Hepatic stellate cell (primary cell): ENCODE data around the gene PROB1.
"Not testable (repeated sequence)": the region's sequence is repeated elsewhere in the genome, so short reads cannot be mapped to it uniquely, and the experiment has no call there.

Source experiments
- DNase-seq: peaks from one replicate; pipeline ENCODE4 v3.0.0; 2011; ENCODE audit warnings: low spot score

Gene PROB1

GRCh38 chr5:139392324-139392677 is 2.6 kb downstream of the PROB1 start:
- DNase-seq, result no peak

DNA sequence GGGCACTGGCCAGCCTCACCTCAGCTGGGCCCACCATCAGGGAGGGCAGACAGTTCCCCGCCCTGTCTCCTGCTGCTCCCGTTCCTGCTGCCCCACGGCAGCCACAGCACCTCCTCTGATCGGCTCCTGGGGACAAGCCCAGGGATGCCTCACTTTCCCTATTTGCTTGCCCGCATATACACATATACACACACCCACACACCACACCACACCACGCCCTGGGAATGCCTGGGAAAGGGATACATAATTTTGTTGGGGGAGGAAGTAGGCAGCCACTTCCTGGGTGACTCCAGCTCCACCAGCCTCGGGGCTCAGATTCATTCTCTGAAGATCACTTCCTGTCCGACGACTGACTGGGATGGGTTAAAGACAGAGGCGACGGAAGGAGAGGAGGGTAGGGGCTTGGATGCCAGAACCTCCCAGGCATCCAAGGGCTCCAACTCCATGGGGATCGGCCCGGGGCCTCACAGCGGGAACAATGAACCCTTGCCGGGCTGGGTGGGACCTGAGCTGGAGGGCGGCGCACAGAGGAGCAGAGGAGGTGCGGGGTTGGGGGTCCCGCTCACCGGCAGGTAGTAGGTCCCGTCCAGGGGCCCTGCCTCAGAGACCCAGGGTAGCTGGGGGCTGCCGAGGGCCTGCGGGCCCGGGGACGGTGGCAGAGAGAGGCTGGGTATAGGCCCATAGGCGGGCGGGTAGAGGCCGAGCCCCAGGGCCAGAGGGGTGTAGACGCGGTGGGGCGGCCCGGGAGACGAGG is 3.2 kb downstream of the PROB1 start:
- DNase-seq, result no peak

GRCh38 chr5:139390639-139391569 is 4.0 kb downstream of the PROB1 start:
- DNase-seq, result no peak

- no peak for DNase-seq
Observed at GRCh38 chr5:139389701-139390638, 4.9 kb downstream of the PROB1 start, which contains the start of gene MZB1. Gene MZB1, minus strand, starts transcription at chr5:139389913. Its CDS starts 57 bp downstream, at chr5:139389856.

GRCh38 chr5:139388198-139388821 is 6.6 kb downstream of the PROB1 start:
- peak; percentile 75 for DNase-seq

GRCh38 chr5:139387611-139388197 is 7.2 kb downstream of the PROB1 start:
- no peak for DNase-seq

DNA sequence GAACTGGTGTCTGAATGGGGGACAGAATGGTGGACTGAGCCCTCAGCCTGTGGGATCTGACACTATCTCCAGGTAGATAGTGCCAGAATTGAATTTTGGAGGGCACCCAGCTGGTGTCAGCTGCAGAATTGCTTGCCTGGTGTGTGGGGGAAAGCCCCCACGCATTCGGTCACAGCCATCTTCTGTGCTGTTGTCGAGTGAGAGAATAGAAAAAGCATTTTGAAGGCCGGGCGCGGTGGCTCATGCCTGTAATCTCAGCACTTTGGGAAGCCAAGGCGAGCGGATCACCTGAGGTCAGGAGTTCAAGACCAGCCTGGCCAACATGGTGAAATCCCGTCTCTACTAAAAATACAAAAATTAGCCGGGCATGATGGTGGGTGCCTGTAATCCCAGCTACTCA is 7.9 kb downstream of the PROB1 start:
- DNase-seq, result not testable (repeated sequence)

GRCh38 chr5:139386050-139386438 is 8.9 kb downstream of the PROB1 start:
- DNase-seq, result no peak

- peak; percentile 69 for DNase-seq
Observed at GRCh38 chr5:139385061-139386049, 9.5 kb downstream of the PROB1 start.

- DNase-seq, result no peak
Observed at GRCh38 chr5:139384591-139385051, 10.3 kb downstream of the PROB1 start.

DNA sequence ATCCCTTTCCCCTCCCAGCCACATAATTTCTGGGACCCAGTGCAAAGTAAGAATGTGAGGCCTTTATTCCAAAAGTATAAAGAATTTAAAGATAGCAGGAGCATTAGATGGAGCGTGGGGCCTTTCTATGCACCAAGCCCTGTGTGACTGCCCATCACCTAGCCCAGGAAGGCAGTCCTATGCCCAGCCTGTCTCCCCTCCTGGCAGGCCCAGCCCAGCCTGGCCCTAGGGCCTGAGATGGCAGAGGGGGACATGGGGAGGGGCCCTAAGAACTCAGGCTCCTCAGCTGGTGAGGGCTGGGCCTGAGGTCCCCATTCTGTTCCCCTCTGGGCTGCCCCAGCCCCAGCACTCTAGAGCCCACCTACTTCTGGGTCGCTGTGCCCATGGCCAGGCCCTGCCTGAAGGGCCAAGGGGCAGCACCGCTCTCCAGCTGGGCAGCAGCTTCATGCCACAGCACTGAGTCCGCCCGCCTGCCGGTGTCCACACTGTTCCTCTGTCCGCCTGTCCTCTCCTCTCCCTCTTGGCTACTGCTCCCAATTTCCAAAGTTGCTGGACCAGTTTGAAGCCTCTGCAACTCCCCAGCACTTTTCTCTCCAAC is 10.8 kb downstream of the PROB1 start:
- DNase-seq, result no peak

- DNase-seq, result no peak
Observed at GRCh38 chr5:139383275-139383992, 11.5 kb downstream of the PROB1 start, which contains the start of gene SLC23A1. Gene SLC23A1, minus strand, starts transcription at chr5:139383297. Its CDS starts 44 bp downstream, at chr5:139383253.

DNA sequence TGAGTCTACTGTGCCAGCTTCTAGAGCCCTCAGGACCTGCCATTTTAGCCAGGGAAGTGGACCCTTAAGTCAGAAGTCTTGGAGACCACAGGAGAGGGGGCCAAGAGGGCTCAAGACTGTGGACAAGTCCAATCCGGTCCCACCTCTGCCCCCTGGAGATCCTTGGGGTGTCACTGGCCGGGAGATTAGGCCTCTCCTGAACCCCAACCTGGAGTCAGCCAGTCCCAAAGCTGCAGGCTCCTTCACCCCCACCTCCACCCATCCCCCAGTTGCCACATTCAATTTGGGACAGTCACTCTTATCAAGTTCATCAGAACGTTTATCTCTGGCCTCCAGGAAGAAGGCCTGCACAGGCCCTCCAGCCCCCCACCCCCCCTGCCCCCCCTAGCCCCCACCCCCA is 12.1 kb downstream of the PROB1 start:
- no peak for DNase-seq

GRCh38 chr5:139381837-139382761 is 12.8 kb downstream of the PROB1 start:
- no peak for DNase-seq

GRCh38 chr5:139379626-139380449 is 15.1 kb downstream of the PROB1 start:
- DNase-seq, result no peak

DNA sequence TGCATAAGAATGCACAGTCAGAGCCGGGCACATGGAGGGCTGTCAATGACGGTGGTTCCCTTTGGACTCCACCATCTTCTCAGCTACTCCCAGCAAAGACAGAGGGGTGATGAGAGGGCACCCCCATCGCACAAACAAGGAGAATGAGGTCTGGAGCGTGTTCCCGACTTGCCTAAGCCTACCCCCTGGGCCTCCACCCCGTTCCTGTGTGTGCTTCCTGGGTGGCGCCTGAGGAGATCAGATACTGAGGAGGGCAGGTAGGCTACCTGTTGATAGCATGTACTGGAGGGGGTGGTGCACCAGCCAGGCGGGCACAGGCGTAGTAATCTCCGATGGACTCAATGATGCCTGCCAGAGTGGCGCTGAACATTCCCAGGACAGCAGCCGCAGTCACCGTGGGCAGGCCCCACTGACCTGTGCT is 16.0 kb downstream of the PROB1 start:
- no peak for DNase-seq
